ENCODE data around the gene GMPPA. TPM values are rescaled to one million over a fixed set of nuclear protein-coding genes. Genes with fewer than 3 reads are reported as not detected.

GMPPA gene
- total RNA-seq, 2 experiments from 2014 or later = 41.0 to 42.3 TPM

DNA sequence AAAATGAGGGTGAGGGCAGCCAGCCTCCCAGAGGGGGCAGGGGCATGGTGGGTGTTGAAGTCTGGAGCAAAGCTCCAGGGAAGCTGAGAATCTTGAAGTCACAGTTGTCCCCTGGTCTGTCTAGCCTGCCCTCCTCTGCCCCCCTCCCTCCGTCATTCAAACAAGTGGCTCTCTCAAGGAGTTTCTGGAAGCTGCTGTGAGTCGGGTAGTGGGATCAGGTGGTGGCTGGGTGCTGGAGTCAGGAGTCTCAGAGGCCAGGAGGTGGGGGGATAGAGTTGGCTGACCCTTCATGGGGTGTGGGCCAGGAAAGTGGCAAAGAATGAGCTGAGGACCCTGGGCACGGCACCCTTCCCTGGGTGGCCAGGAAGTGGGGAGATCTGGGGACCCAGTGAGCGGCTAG lies 15.1 kb downstream of the GMPPA start:
- POLR2A ChIA-PET = interaction anchor here (1.9 kb wide), 1 partner anchor 14 kb away, joined by 4 read pairs; no protein-coding TSS in a partner anchor
- H3K9me3 Mint-ChIP-seq = no peaks in the 10 kb centered on the region
- peaks cover 12% of the 10 kb centered on the region for H3K4me1 Mint-ChIP-seq
- no peak for DNase-seq
- H3K4me3 Mint-ChIP-seq = no peak overlapping the region
- CTCF ChIA-PET = interaction anchor here (0.6 to 1.2 kb wide), 2 partner anchors 17 to 25 kb away, joined by 3 to 7 read pairs; no protein-coding TSS in a partner anchor
- peaks cover 78% of the 10 kb centered on the region for H3K27me3 Mint-ChIP-seq
- no peaks in the 10 kb centered on the region for H3K36me3 Mint-ChIP-seq (ENCODE audit: low read depth)
- no peak overlapping the region for H3K27ac Mint-ChIP-seq

DNA sequence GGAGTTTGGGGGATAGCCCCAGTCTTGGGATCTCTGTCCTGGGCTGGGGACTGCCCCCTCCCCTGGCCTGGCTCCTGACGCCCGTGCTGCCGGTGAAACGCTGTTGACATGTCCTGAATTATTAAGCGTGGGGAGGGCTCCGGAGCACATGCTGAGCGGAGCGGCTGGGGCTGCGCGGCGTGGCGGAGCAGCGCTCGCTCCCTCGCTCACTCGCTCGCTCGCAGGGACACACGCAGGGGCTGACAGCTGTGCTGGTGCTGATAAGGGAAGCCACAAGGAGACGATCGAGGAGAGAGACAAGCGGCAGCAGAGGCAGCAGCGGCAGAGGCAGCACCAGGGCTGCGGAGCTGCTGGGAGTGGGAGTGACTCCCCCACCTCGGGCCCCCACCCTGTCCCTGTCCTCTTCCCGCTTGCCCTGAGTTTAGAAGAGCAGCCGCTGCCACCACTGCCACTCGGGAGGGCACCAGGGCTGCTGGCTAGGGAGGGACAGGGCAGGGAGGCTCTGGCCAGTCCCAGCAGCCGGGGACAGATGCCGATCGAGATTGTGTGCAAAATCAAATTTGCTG lies 15.6 kb downstream of the GMPPA start, which contains the start of gene ASIC4:
Gene ASIC4, plus strand, starts transcription at position 287 of the 566 bp plus-strand sequence. Its CDS starts 243 bp downstream, at position 530.
- no peak for DNase-seq
- Mint-ChIP-seq H3K36me3 (ENCODE audit: low read depth) (no peaks in the 10 kb centered on the region), H3K4me3 (no peak within 1 kb of the TSS), H3K27ac (peak within 1 kb of the TSS; percentile 26), H3K27me3 (peaks cover 80% of the 10 kb centered on the region), H3K4me1 (peaks cover 12% of the 10 kb centered on the region), H3K9me3 (no peaks in the 10 kb centered on the region)
- ChIA-PET CTCF (interaction anchor here (0.6 to 1.2 kb wide), 2 partner anchors 16 to 26 kb away, joined by 3 to 7 read pairs; no protein-coding TSS in a partner anchor), POLR2A (interaction anchor here (1.9 kb wide), 1 partner anchor 15 kb away, joined by 4 read pairs; no protein-coding TSS in a partner anchor)

DNA sequence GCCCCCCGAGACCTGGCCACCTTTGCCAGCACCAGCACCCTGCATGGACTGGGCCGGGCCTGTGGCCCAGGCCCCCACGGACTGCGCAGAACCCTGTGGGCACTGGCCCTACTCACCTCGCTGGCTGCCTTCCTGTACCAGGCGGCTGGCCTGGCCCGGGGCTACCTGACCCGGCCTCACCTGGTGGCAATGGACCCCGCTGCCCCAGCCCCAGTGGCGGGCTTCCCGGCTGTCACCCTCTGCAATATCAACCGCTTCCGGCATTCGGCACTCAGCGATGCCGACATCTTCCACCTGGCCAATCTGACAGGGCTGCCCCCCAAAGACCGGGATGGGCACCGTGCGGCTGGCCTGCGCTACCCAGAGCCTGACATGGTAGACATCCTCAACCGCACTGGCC lies 16.1 kb downstream of the GMPPA start:
- no peaks in the 10 kb centered on the region for H3K9me3 Mint-ChIP-seq
- H3K27ac Mint-ChIP-seq = no peak overlapping the region
- DNase-seq = no peak
- ChIA-PET POLR2A (no interaction called here), CTCF (interaction anchor here (0.6 kb wide), 1 partner anchor 40 kb away, joined by 3 read pairs; no protein-coding TSS in a partner anchor)
- no peaks in the 10 kb centered on the region for H3K36me3 Mint-ChIP-seq (ENCODE audit: low read depth)
- no peak overlapping the region for H3K4me3 Mint-ChIP-seq
- H3K27me3 Mint-ChIP-seq = peaks cover 79% of the 10 kb centered on the region
- peaks cover 9% of the 10 kb centered on the region for H3K4me1 Mint-ChIP-seq

DNA sequence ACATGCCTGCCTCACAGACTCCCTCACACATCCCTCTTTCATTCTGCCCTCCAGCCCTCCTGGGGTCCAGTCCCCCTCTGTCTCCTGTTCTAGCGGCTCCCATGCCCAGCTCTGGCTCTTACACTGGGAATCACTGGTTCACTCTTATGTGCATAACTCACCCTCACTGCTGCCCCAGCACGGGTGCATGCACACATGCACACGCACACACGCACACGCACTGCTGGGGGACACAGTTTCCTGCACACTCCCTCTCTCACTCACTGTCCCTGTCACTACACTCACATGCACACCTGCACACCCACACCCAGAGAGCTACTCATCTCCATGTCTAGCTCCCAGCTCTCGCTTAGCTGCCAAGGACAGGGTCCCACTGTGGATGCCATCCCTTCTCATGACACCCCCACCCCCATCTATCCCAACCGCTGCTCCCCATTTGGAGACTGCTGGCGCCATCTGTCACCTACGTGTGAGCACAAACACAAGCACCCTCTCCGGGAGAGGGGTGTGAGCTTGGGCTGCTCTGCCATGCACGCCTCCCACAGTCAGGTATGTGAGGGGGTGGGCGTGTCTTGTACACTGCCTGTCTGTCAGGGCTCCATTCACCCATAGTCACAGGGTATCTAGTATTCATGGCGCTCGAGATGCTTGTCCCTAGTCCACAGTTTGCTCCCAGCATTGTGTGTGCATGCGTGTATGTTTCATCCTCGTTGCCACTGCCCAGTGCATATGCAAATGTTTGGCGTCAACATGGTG lies 17.4 kb downstream of the GMPPA start:
- Mint-ChIP-seq H3K27me3 (peaks cover 78% of the 10 kb centered on the region), H3K4me1 (peaks cover 4% of the 10 kb centered on the region), H3K27ac (no peak overlapping the region), H3K36me3 (ENCODE audit: low read depth) (no peaks in the 10 kb centered on the region), H3K4me3 (no peak overlapping the region), H3K9me3 (no peaks in the 10 kb centered on the region)
- DNase-seq = no peak
- ChIA-PET CTCF (no interaction called here), POLR2A (no interaction called here)

DNA sequence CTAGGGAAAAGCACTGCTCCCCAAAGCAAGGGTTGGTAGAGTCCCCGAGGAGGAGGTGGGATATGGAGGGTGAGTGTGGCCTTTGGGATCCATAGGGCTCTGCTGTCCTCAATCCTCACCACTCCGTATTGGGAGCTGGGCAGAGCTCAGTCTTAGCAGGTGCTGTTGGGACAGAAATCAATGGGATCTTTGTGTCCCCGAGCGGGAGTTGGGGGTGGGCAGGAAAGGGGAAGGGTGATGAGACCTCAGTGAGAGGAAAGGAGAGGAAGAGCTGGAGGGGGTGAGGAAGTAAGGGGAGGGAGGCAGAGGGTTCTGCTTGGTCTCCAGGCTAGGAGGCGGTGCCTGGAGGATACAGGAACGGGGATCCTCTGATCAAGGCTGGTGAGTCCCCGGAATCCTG lies 18.2 kb downstream of the GMPPA start:
- CTCF ChIA-PET = no interaction called here
- H3K27ac Mint-ChIP-seq = no peak overlapping the region

DNA sequence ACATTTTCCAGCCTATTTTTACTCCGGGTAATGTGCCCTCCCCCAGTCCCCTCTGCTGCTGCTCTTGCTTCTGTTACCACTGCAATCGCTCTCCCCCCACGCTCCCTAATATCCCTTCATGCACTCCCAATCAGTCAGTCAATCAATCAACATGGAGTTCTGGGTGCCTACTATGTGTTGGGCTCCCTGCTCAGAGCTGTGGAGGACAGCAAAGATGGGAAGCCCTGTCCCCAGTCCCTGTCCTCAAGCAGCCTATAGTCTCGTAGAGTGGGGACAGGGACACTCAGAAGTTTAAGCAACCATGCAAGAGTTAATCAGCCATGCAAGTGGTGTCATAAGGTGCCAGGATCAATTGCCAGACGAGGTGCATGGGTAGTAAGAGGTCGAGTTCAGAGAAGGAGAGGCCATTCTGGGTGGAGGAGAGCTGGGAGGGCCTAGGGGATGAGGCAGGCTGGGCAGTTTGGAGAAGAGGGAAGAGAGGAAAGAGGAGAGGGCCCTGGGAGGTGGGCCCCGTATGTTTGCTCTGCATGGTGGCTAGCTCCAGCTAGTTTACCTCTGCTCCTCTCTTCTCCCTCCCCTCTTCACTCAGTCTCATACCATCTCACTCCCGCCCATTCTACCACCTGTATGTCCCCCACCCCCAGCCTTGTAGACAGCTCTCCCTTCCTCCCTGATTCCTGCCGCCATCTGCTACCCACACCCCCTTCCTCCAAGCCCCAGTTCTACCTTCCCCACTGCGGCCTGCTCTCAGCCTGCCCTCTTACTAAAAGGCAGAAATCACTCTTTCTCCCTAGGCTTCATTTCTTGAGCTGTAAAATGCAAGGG lies 19.5 kb downstream of the GMPPA start:
- CTCF ChIA-PET = interaction anchor here (0.9 to 1.5 kb wide), 3 partner anchors 12 to 116 kb away, joined by 3 to 6 read pairs (median 4); a partner anchor contains a TSS
- POLR2A ChIA-PET = interaction anchor here (0.7 to 1.2 kb wide), 2 partner anchors 9 to 18 kb away, joined by 3 read pairs; no protein-coding TSS in a partner anchor
- Mint-ChIP-seq H3K4me1 (peaks cover 6% of the 10 kb centered on the region), H3K36me3 (ENCODE audit: low read depth) (no peaks in the 10 kb centered on the region), H3K27me3 (peaks cover 75% of the 10 kb centered on the region), H3K4me3 (no peak overlapping the region), H3K27ac (no peak overlapping the region), H3K9me3 (no peaks in the 10 kb centered on the region)
- no peak for DNase-seq

More for the DNA sequence above, 18.2 kb downstream of the GMPPA start:
- no peaks in the 10 kb centered on the region for H3K36me3 Mint-ChIP-seq (ENCODE audit: low read depth)
- H3K9me3 Mint-ChIP-seq = no peaks in the 10 kb centered on the region
- H3K4me3 Mint-ChIP-seq = no peak overlapping the region
- POLR2A ChIA-PET = no interaction called here
- no peak for DNase-seq
- peaks cover 81% of the 10 kb centered on the region for H3K27me3 Mint-ChIP-seq
- peaks cover 4% of the 10 kb centered on the region for H3K4me1 Mint-ChIP-seq

DNA sequence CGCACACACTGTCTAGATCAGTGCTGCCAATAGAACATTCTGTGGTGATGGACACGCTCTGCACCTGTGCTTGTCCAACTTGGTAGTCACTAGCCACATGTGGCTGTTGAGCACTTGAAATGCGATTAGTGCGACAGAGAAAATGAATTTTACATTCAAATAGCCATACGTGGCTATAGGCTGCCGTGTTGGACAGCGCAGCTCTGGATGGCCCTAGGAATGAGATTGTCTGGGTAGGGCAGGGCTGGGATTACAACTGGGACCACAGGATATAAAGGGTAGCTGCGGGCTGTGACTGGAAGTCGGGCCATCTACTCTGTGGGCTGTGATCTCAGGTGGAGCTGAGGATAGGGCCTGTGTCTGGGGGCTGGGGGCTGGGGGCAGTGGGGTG lies 20.8 kb downstream of the GMPPA start:
- no peak for DNase-seq

DNA sequence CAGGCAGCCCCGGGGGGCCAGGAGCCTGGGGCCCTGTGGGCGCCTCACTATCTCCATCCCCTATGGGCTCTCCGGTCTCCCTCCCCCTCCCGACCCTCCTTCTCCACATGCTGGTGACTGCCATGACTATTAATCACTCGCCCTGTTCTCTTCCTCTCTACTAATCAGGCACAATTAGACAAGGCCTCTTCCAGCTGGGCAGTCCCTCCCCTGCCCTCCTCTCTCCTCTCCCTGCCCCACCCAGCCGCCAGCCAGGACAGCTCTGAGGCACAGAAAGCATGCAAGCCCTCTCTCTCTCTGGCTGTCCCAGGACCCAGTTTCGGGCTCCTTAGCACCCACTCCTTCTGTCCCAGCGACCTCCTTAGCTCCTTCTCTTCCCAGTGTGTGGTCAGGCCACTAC lies 21.4 kb downstream of the GMPPA start:
- POLR2A ChIA-PET = interaction anchor here (0.8 to 1.2 kb wide), 3 partner anchors 9 to 21 kb away, joined by 3 read pairs; partner anchors contain the start of gene GMPPA
- no peak overlapping the region for H3K4me3 Mint-ChIP-seq

More for the DNA sequence above, 20.8 kb downstream of the GMPPA start:
- Mint-ChIP-seq H3K27me3 (peaks cover 77% of the 10 kb centered on the region), H3K4me1 (peaks cover 2% of the 10 kb centered on the region), H3K9me3 (no peaks in the 10 kb centered on the region), H3K27ac (no peak overlapping the region), H3K4me3 (no peak overlapping the region), H3K36me3 (ENCODE audit: low read depth) (no peaks in the 10 kb centered on the region)
- ChIA-PET CTCF (interaction anchor here (1.5 to 2.5 kb wide), 3 partner anchors 10 to 24 kb away, joined by 4 to 16 read pairs (median 7); a partner anchor contains a TSS), POLR2A (interaction anchor here (0.8 kb wide), 1 partner anchor 10 kb away, joined by 3 read pairs; no protein-coding TSS in a partner anchor)

DNA sequence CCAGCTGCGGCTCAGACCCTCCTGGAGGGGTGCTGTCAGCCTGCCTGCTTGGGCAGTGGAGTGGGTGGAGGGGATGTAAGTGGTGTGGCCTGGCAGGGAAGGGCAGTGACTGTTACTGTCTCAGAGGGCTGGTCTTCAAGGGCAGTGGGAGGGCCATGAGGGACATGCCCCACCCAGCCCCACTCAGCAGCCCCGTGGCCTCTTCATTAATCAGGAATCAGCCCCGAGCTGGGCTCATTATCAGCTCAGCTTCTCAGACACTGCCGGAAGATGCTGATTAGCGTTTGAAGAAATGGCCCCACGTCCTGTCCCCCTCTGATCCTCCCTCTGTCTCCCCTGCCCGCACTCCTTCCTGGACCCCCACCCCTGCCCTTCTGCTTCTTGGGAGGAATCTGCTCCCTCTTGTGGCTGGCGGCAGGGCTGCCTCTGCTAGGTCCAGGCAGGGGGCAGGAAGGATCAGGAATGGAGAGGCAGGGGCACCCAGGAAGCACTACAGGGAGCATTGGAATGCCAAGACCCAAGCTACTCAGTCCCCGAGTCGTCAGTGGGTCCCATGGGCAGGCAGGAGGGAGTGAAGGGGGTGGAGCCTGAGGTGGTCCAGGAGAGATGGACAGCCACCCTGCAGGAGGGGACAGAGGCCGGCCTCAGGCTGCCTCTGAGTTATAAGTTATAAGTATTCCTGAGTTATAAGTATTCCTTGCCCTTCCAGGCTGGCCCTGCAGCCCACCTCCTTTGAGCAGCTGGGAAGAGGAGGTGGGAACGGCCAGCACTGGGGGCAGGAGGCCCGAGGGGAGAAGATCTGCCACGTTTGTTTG lies 22.6 kb downstream of the GMPPA start:
- no peaks in the 10 kb centered on the region for H3K36me3 Mint-ChIP-seq (ENCODE audit: low read depth)
- no peak for DNase-seq
- ChIA-PET POLR2A (interaction anchor here (1.2 kb wide), 2 partner anchors 8 to 23 kb away, joined by 3 read pairs; partner anchors contain the start of gene GMPPA), CTCF (interaction anchor here (0.7 to 2.5 kb wide), 4 partner anchors 9 to 26 kb away, joined by 3 to 16 read pairs (median 4); partner anchors contain the start of gene GMPPA)
- no peak overlapping the region for H3K27ac Mint-ChIP-seq
- peaks cover 79% of the 10 kb centered on the region for H3K27me3 Mint-ChIP-seq
- H3K9me3 Mint-ChIP-seq = no peaks in the 10 kb centered on the region
- H3K4me3 Mint-ChIP-seq = no peak overlapping the region
- H3K4me1 Mint-ChIP-seq = peaks cover 2% of the 10 kb centered on the region

More for the DNA sequence above, 21.4 kb downstream of the GMPPA start:
- DNase-seq = no peak
- Mint-ChIP-seq H3K27me3 (peaks cover 81% of the 10 kb centered on the region), H3K9me3 (no peaks in the 10 kb centered on the region), H3K36me3 (ENCODE audit: low read depth) (no peaks in the 10 kb centered on the region), H3K27ac (no peak overlapping the region), H3K4me1 (peaks cover 2% of the 10 kb centered on the region)
- CTCF ChIA-PET = interaction anchor here (0.6 to 2.5 kb wide), 5 partner anchors 10 to 27 kb away, joined by 3 to 16 read pairs (median 6); a partner anchor contains a TSS

DNA sequence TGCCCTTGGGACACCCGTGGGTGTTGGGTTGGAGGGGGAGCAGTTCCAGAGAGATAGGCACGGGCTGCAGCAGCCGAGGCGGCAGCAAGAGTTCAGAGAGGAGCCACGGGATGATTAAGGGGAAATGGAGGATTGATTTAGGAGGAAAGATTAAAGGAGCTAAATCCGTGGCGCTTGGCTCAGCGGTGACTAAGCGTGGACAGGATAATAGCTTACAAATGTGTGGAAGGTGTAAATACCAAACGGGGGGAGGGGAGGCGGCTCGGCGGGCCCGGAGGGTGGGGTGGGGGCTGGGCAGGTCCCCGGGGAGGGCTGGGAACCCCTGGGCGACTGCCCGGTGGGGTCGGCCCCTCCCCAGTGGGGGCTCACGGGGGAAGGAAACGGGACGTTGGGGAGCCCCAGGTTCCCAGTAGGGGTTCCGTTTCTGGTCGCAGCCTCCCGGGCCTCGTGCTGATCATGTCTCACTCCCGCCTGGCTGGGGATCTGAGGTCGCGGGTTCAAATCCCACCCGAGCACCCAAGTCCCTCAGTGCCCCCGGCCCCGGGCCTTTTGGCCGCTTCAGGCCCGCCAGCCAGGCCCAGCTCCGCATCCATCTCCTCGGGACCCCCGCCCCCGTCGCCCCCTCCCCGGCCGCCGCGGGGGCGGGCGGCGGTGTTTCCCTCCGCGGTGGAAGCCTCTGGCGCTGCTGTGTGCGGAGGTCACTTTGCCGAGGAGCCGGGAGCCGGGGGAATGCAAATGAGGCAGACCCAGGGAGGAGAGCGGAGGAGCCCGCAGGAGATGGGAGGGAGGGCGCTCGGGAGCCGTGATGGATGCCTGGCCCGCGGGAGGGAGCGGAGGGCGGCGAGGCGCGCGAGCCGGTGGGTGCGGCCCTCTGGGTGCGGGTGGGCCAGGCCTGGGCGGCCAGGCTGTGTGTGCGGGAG lies 23.7 kb downstream of the GMPPA start:
- ChIA-PET POLR2A (no interaction called here), CTCF (interaction anchor here (1.1 to 2.5 kb wide), 2 partner anchors 8 to 24 kb away, joined by 3 to 16 read pairs; partner anchors contain the start of gene GMPPA)

More for the DNA sequence above, 23.7 kb downstream of the GMPPA start:
- H3K9me3 Mint-ChIP-seq = no peaks in the 10 kb centered on the region
- peaks cover 78% of the 10 kb centered on the region for H3K27me3 Mint-ChIP-seq
- no peak overlapping the region for H3K27ac Mint-ChIP-seq
- DNase-seq = no peak
- H3K4me1 Mint-ChIP-seq = peaks cover 2% of the 10 kb centered on the region
- H3K36me3 Mint-ChIP-seq (ENCODE audit: low read depth) = no peaks in the 10 kb centered on the region
- no peak overlapping the region for H3K4me3 Mint-ChIP-seq
